Body of pancreas (tissue), 4 donors: ENCODE measurements around the gene LRIT3.

ENCODE experiments used
- CTCF ChIP-seq, 7 experiments: fragments of 450-650 bp in 4 of 7; fragments of 200-600 bp in 3 of 7; sonication (generic) in 3 of 7; IDR thresholded peaks; one replicate each; pipeline ENCODE4 v1.5.1; 2016 to 2019; ENCODE audit warnings: antibody characterized with exemption in 7 of 7
- POLR2A ChIP-seq, 3 donors: fragments of 450-650 bp; IDR thresholded peaks; one replicate each; pipeline ENCODE4 v1.6.1; 2016; ENCODE audit warnings: antibody characterized with exemption in 3 of 3, mild to moderate bottlenecking in 2 of 3

- no peak for TF ChIP-seq CTCF (IDR thresholded peaks at IDR 0.05)
- TF ChIP-seq POLR2A (IDR thresholded peaks at IDR 0.05) = no peak
Measured at GRCh38 chr4:109902559-109903251, 54.8 kb downstream of the LRIT3 start.
